Naive B cell (primary cell): ENCODE data around the gene SMPD3. TPM values are rescaled to one million over a fixed set of nuclear protein-coding genes. Genes with fewer than 3 reads are reported as not detected.

Experiments used
- ATAC-seq, 2 donors: fragments of 150-1000 bp; cut with Tn5 transposase; 2 replicates each; pipeline ENCODE4 v1.10.0; 2021; ENCODE audit warnings: low read depth in 2 of 2, mild to moderate bottlenecking in 2 of 2, moderate library complexity in 2 of 2
- DNase-seq: peaks from one replicate; pipeline ENCODE4 v3.0.0; 2022
- H3K27ac Mint-ChIP-seq, 6 donors: one replicate each; pipeline ENCODE4 v1.8.0; 2020 to 2022; ENCODE audit warnings: mild to moderate bottlenecking in 6 of 6, mixed read lengths in 6 of 6, moderate library complexity in 5 of 6, inconsistent platforms in 2 of 6
- H3K27me3 Mint-ChIP-seq, 3 donors: one replicate each; pipeline ENCODE4 v1.8.0; 2021 to 2022; ENCODE audit warnings: mixed read lengths in 3 of 3, mild to moderate bottlenecking in 1 of 3
- H3K36me3 Mint-ChIP-seq, 2 donors: one replicate each; pipeline ENCODE4 v1.8.0; 2020 to 2022; ENCODE audit warnings: mixed read lengths in 2 of 2, inconsistent platforms in 1 of 2, mild to moderate bottlenecking in 1 of 2
- H3K4me1 Mint-ChIP-seq, 3 donors: one replicate each; pipeline ENCODE4 v1.8.0; 2020 to 2022; ENCODE audit warnings: mixed read lengths in 3 of 3, inconsistent platforms in 1 of 3, mild to moderate bottlenecking in 1 of 3, moderate library complexity in 1 of 3
- H3K4me3 Mint-ChIP-seq, 8 donors: one replicate each; pipeline ENCODE4 v1.8.0; 2020 to 2022; ENCODE audit warnings: mild to moderate bottlenecking in 8 of 8, mixed read lengths in 8 of 8, moderate library complexity in 8 of 8, inconsistent platforms in 2 of 8
- H3K9me3 Mint-ChIP-seq, 7 donors: one replicate each; pipeline ENCODE4 v1.8.0; 2020 to 2022; ENCODE audit warnings: mixed read lengths in 7 of 7, mild to moderate bottlenecking in 5 of 7, inconsistent platforms in 2 of 7, moderate library complexity in 1 of 7
- polyA plus RNA-seq, 6 donors: library from polyadenylated mRNA; unstranded; fragments of 300-500 nt; fragmentation: Illumina TruSeq; gene quantifications; one replicate each; pipeline ENCODE4 v1.2.3, GENCODE V29; 2021; ENCODE audit warnings: low read depth in 6 of 6

The SMPD3 gene
- polyA plus RNA-seq, 6 donors from 2014 or later, result 0.18 to 2.2 (median 0.41) TPM; not detected in 1

DNA sequence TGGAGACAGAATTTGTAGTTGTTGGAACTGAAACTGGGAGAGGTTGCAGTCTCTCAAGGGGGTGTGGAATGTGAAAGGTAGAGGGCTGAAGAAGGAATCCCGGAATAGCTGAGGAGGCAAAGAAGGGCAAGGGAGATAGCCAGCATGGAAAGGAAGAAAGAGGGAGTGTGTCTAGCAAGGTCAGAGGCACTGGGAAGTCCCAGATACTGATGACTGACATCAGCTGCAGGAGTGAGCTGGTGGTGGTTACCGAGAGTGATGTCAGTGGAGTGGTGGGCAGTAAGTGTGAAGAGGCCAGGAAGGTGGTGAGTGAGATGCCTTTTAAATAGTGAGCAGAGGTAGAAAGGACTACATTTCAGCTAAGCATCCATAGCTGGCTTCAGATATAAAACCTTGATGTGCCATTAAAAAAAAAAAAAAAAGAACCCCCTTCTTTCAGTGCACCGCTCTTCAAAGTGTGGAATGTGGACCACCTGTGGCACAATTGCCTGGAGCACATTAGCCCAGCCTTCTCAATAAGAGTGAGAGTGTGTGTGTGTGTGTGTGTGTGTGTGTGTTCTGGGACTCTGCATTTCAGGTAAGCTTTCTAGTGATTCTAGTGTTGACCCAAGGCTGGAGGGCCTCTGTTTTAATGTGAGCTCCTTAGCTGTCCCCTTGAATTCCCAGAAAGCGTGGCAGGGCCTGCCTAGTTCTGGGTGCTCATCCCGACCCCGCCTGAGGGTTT lies 129.0 kb downstream of the SMPD3 start:
- Mint-ChIP-seq H3K36me3 (peaks cover 4 to 12% of the 10 kb centered on the region in 2 donors), H3K27me3 (no peaks in the 10 kb centered on the region), H3K4me1 (peaks cover 13 to 16% (median 14%) of the 10 kb centered on the region in 3 donors), H3K9me3 (no peaks in the 10 kb centered on the region), H3K27ac (peak overlapping the region in 2 of 6 donors; percentile 70 to 83), H3K4me3 (peak overlapping the region in 2 of 8 donors; percentile 13 to 57)
- ATAC-seq (no peak), DNase-seq (no peak)

DNA sequence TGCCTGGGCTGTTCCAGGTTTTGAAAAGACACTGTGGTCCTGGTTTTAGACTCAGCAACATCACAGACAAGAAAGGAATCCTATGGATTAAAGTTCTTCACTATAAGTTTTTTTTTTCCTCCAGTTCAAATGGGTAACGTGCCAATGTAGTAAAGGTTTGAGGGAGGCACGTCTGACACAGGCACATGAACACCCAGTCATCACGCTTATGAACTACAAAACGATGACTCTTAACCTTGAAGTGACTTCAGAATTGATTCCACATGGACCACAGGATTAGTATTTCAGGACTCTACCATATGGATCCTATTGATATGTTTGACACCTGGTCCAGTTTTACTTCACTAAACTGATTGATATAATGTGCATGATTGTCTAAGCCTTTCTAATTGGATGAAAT lies 135.2 kb downstream of the SMPD3 start:
- Mint-ChIP-seq H3K27ac (peak overlapping the region in 2 of 6 donors; percentile 56 to 59), H3K27me3 (no peaks in the 10 kb centered on the region), H3K4me3 (peak overlapping the region in 5 of 8 donors; percentile 16 to 83 (median 46)), H3K36me3 (no peaks in the 10 kb centered on the region), H3K4me1 (peaks cover 21 to 49% (median 39%) of the 10 kb centered on the region in 3 donors), H3K9me3 (no peaks in the 10 kb centered on the region)
- ATAC-seq (no peak), DNase-seq (no peak)

DNA sequence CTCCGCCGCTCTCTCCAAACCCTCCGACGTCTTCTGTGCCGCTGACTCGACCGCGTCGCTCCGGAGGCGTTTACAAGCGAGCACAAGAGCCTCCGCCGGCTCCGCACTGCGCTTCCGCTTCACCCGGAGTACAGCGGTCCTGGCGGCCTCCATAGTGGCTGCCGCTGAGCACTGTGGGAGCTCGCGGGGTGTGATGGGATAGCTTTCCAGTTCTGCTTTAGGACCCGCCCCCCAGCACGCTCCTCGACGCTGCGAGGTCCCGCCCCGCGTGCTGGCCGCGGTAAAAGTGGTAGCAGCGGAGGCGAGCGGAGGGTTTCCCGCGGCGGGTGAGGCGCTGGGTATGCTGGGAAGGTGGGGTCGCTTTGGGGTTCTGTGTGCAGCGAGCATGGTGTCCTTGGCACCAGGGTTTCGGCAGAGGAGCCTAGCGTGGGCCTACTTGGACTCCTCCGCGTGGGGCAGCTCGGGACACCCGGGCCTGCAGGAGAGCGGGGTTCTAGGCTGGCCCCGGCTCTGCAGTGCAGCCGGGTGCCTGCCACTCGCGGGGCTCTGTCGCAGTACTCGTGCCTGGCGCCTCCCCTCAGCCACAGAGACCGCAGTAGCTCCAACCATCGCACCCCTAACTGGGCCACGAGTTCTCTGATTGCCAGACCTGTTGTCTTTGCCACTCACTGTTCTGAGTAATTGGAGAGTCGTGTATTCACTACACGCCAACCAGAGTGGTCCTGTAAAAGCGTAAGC lies 137.4 kb downstream of the SMPD3 start, which contains the start of the genes PRMT7 and SLC7A6OS:
PRMT7 (plus strand) TSS at position 246 of the 738 bp plus-strand sequence. CDS start 4,961 bp downstream, outside the sequence.
SLC7A6OS (minus strand) TSS at position 173 of the 738 bp plus-strand sequence; CDS start at position 153, 20 bp downstream.
- H3K27me3 Mint-ChIP-seq, result no peaks in the 10 kb centered on the region
- ATAC-seq (peak; percentile 98 to 99), DNase-seq (peak; percentile 91)
- H3K4me3 Mint-ChIP-seq, result peak within 1 kb of the TSS; percentile 90 to 99 (median 98)
- no peaks in the 10 kb centered on the region for H3K36me3 Mint-ChIP-seq
- no peaks in the 10 kb centered on the region for H3K9me3 Mint-ChIP-seq
- peaks cover 21 to 49% (median 39%) of the 10 kb centered on the region in 3 donors for H3K4me1 Mint-ChIP-seq
- H3K27ac Mint-ChIP-seq, result peak within 1 kb of the TSS; percentile 88 to 98 (median 94)

DNA sequence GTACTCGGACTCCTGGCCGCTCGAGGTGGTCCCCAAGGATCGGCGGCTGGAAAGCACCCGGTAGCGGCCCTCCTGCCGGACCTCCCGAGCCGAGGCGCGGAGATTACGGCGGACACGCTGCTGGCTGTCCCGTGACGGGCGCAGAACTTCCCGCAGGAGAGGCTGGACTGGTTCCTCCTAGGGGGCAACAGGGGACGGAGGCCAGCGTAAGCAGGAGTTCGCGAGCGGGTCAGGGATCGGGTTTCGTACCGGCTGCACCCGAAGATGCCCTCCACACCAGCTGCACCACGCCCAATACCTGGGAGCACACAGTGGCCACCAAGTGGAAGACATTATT lies 137.9 kb downstream of the SMPD3 start:
- H3K27ac Mint-ChIP-seq, result peak overlapping the region in 5 of 6 donors; percentile 90 to 98 (median 95)
- H3K4me3 Mint-ChIP-seq, result peak overlapping the region; percentile 90 to 99 (median 98)
- H3K4me1 Mint-ChIP-seq, result peaks cover 21 to 52% (median 39%) of the 10 kb centered on the region in 3 donors
- no peaks in the 10 kb centered on the region for H3K36me3 Mint-ChIP-seq
- no peaks in the 10 kb centered on the region for H3K9me3 Mint-ChIP-seq
- H3K27me3 Mint-ChIP-seq, result no peaks in the 10 kb centered on the region
- DNase-seq (no peak), ATAC-seq (no peak)

DNA sequence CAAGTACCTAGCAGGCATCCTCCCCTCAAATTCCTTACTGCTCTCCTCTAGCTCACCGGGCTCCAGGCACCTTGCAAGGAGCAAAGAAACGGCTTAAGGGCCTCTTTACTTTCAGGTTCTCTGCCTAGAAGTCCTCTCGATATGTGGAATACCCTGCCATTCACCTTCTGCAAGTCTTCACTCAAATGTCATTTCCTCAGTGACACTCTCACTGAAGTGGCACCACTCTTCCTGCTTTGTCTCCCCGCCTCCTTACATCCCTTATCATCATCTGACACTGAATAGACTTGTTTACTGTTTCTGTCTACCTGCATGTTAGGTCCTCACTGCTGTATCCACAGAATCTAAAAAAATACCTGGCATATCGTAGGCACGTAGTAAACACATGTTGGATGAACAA lies 138.5 kb downstream of the SMPD3 start:
- no peak for ATAC-seq
- no peak for DNase-seq
- H3K9me3 Mint-ChIP-seq, result no peaks in the 10 kb centered on the region
- H3K4me3 Mint-ChIP-seq, result peak overlapping the region; percentile 90 to 99 (median 98)
- peaks cover 21 to 51% (median 39%) of the 10 kb centered on the region in 3 donors for H3K4me1 Mint-ChIP-seq
- no peaks in the 10 kb centered on the region for H3K27me3 Mint-ChIP-seq
- H3K27ac Mint-ChIP-seq, result peak overlapping the region in 4 of 6 donors; percentile 44 to 94 (median 88)
- no peaks in the 10 kb centered on the region for H3K36me3 Mint-ChIP-seq

Other genes starting within 250 kb of the SMPD3 start
- gene ESRP2, start 212.4 kb downstream of the SMPD3 start, polyA plus RNA-seq, result 1 to 10 TPM in 2 of 6 donors, under 1 TPM in 3, not detected in 1; 0.32 to 2.8 (median 0.87) TPM
- 1 to 10 TPM in 5 of 6 donors, not detected in 1; 4.3 to 9.8 (median 5.8) TPM for gene PLA2G15, start 203.1 kb downstream of the SMPD3 start, polyA plus RNA-seq
- 10 to 100 TPM in 5 of 6 donors, 1 to 10 TPM in 1; 6.5 to 16.4 (median 13.5) TPM for gene SLC7A6, start 184.0 kb downstream of the SMPD3 start, polyA plus RNA-seq
- 10 to 100 TPM; 14.0 to 26.1 (median 17.7) TPM for gene SLC7A6OS, start 137.6 kb downstream of the SMPD3 start, polyA plus RNA-seq
- 10 to 100 TPM; 14.8 to 34.8 (median 23.1) TPM for gene PRMT7, start 137.5 kb downstream of the SMPD3 start, polyA plus RNA-seq
- gene ZFP90, start 90.8 kb upstream of the SMPD3 start, polyA plus RNA-seq, result 10 to 100 TPM; 11.0 to 17.4 (median 13.5) TPM
- under 1 TPM in 1 of 6 donors, not detected in 5; 0.25 TPM for gene CDH3, start 196.8 kb upstream of the SMPD3 start, polyA plus RNA-seq